LHCN-M2 (cell line): Measurements from ENCODE around the gene FAM118B. TPM values are rescaled to one million over a fixed set of nuclear protein-coding genes. Genes with fewer than 3 reads are reported as not detected.
"Not testable (repeated sequence)": the region's sequence is repeated elsewhere in the genome, so short reads cannot be mapped to it uniquely, and the experiment has no call there.

Experiments used
- DNase-seq: peaks from one replicate; pipeline ENCODE4 v3.0.0-alpha.2; 2012; ENCODE audit warnings: low read depth
- total RNA-seq: library from RNA; depleted of rRNA; stranded (reverse); fragments of >200 nt; gene quantifications from 2 replicates; pipeline ENCODE4 v1.2.3, GENCODE V29; 2014

FAM118B gene
- total RNA-seq, 1 experiment from 2014 or later: 35.2 TPM

DNA sequence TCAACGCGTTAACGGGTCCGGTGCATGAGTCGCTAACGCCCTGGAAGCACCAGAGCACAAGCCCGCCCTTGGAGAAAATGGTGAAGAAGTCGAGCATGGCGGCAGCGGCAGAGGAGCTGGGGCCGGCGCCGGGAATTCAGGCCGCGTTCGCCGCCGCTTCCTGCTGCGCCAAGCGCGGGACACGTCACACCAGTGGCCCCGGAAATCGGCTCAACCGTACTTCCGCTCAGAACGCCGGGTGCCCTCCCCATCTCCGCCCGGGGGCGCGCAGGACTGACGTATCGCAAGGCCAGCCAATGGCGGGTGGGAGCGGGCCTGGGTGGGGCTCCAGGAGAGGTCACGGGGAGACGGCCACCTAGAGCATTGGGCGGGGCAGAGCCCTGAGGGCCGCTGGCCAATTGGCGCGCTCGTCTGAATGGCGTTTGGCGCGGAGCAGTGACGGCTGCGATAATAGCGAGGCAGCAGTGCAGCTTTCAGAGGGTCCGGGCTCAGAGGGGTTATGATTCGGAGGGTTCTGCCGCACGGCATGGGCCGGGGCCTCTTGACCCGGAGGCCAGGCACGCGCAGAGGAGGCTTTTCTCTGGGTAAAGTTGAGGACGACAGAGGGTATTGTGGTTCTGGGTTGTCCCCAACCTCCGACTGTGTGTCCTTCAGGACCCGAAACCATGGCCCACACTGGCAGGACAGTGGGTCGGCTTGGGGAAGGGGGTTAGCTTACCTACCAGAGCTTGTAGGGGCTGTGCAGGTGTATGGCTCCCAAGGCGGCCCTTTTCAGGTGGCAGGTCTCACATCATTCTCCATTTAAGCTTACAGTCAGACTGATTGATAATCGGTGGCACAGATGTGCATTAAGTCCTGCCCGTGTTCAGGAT, 57.4 kb downstream of the FAM118B start, which contains the start of the genes FOXRED1 and SRPRA:
TSS of gene FOXRED1 (plus strand) at position 447 of the 872 bp plus-strand sequence. CDS start at position 500, 53 bp downstream.
TSS of gene SRPRA (minus strand) at position 188 of the 872 bp plus-strand sequence. CDS start at position 97, 91 bp downstream.
- DNase-seq: peak; percentile 98

GRCh38 chr11:126277322-126277721, 65.7 kb downstream of the FAM118B start:
- DNase-seq: no peak

DNA sequence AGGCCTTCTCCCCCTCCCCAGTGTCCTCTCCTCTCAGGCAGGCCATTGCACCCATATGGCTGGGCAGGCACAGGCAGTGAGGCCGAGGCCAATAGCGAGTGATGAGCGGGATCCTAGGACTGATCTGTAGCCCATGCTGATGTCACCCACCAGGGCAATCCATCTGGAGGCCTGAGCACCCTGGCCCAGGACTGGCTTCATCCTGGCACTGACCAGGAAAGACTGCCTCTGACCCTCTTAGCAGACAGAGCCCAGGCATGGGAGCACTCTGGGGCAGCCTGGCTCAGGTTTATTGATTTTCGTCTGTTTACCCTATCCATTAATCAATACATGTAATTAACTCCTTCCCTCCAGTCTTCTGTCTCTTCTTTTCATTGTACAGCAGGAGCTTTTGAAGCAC, 66.2 kb downstream of the FAM118B start:
- no peak for DNase-seq

- DNase-seq: no peak
Measured at GRCh38 chr11:126279191-126279590, 67.6 kb downstream of the FAM118B start.

DNA sequence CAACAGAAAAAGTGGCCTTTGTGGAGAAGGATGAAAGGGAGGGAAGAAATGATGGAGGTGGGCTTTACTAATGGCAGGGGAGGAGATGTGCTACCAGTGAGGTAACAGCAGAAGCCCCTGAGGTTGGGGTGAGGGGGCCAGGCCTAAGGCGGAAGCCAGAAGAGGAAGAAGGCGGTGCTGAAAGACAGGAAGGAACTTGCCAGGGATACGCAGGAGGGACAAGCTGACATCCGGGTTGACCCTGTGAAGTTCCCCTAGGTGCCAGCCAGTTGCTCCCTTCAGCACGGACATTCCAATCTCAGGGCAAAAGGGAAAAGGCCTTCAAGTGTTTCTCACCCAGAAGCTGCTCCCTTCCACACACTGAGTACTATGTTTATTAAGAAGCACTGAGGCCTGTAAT, 69.0 kb downstream of the FAM118B start:
- DNase-seq: no peak

DNA sequence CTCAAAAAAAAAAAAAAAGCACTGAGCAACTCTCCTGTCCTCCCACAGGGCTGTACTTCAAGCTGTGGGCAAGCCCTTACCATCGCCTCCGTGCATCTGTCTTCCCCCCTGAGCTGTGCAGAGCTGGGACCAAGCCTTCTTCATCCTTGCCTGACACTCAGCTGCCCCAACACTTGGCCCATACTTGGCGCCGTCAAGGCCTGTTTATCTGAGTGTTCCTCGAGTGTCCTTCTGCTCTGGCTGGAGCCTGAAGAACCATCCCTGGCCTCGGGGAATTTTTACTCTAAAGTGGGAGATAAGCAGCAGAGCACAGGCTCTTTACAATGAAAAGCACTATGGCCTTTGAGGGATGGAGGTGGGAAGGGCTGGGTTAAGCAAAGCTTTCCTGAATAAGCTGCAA, 69.7 kb downstream of the FAM118B start:
- DNase-seq: no peak

DNA sequence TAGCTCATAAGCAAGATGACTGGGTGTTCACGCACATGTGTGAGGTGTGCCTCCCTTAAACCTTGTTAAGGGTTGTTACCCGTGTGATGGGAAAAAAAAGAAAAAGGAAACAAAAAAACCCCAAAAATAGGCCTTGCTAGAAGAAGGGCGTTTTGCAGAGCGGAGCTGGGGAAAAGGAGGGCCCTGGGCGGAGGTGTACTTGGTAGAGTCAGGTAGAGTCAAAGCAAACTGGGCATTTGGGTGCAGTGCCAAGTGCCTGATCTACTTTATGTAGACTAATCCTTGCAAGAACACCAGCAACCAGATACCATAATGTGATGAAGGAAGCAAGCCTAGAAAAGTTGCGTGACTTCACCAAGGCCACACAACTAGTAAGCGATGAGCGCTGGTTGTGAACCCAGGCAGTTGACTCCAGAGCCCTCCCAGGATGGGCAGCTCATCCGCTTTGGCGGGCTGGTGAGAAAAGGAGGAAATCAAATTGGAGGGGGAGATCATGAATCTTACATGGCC, 70.1 kb downstream of the FAM118B start:
- no peak for DNase-seq

DNA sequence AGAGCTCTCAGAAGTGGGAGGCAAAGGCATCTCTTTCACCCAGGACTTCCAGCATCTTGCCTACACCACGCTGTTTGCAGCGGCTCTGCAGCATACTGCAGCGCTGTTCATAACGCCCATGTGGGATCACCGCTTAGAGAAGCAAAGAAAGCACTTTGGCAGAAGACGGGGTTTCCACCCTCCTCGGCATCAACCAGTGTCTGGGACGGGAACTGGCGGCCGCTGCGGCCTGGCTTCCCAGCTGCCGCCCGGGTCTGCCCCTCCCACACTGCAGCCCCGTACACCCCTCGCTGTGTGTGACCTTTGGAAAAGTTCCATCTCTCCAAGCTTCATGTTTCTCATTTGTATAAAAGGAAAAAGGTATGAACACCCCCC, 70.8 kb downstream of the FAM118B start:
- peak; percentile 43 for DNase-seq

DNA sequence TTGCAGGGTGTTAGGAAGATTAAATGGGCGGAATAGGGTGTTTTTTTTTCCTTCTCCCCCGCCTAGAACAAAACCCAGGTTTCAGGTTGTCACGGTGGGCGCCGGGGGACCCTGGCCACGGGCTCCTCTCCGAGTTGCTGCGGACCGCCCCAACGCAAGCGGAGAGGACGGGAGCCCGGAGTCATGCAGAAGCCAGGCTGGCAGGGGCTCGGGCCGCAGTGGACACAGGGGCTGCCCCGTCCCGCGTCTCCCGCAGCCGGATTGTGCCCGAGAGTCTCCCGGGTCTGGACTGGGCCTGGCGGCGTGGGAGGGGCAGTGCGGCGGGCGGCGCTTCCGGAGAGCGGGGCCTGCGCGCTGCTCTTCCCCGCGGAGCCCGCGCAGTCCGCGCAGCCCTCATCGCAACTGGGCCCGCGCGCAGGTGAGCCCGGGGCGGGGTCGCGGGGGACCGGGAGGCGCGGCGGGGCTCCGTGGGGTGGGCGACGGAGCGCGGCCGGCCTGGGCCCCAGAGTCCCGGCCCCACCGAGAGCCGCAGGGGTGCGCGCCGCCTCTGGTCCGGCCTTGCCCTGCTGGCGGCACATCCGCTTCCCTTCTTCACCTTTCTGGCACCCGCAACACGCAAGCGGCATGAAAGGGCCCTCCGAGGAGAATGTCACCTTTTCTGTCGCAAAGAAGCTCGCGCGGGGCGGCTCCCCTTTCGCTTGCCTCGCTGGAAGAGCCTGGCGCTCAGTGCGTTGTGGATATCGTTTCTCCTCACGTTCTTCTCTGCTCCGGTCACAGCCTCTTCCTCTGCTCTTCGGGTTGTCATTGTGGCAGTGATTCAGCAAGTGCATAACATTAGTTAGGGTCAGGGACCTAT, 71.4 kb downstream of the FAM118B start, which contains the start of gene TIRAP:
TSS of gene TIRAP (plus strand) at position 358 of the 856 bp plus-strand sequence. CDS start 7,802 bp downstream, outside the sequence.
- peak; percentile 42 for DNase-seq

GRCh38 chr11:126284829-126285228, 73.2 kb downstream of the FAM118B start:
- peak; percentile 98 for DNase-seq

DNA sequence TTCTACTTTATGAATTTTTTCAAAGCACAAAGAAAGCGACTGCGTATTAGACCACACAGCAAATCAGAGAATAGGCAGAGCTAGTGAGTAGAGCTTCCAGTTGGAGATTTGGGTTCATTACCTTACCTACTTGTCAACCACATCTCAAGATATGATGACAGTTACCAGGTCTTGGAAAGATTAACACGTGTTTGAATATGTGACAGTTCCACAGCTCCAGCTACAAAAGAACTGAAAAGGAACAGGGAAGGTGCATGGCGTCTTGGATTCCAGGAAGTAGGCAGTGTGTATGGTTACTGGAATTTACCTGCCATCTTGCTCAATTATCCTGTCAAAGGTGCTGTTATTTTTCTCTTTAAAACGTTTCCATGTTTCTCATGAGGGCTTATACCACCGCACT, 76.7 kb downstream of the FAM118B start:
- DNase-seq: no peak

- DNase-seq: no peak
Measured at GRCh38 chr11:126290887-126291286, 79.3 kb downstream of the FAM118B start.

GRCh38 chr11:126293726-126294125, 82.1 kb downstream of the FAM118B start:
- DNase-seq: no peak

GRCh38 chr11:126297004-126297403, 85.4 kb downstream of the FAM118B start:
- DNase-seq: no peak

GRCh38 chr11:126303623-126304456, 92.3 kb downstream of the FAM118B start, which contains the start of gene DCPS:
Gene DCPS (plus strand): TSS chr11:126304060. CDS start chr11:126304081, 21 bp downstream.
- peak; percentile 85 for DNase-seq

- no peak for DNase-seq
Measured at GRCh38 chr11:126304457-126305075, 93.0 kb downstream of the FAM118B start.

DNA sequence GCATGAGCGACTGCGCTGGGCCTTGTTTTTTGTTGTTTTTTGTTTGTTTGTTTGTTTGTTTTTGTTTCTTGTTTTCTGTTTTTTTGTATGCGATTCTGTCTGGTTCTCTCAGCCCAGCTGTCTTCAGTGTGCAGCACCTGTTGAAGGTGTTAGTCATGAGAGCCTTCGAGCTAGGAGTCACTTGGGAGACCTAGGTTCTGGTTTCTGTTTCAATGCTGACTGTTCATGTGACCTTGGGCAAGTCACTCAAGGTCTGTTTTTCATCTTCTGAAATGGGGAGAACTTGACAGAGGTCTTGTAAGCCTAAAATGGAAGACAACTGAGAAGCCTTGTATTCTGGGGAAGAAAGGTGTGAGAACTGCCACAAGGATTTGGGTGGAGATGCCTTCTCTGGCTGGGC, 94.1 kb downstream of the FAM118B start:
- DNase-seq: no peak

DNA sequence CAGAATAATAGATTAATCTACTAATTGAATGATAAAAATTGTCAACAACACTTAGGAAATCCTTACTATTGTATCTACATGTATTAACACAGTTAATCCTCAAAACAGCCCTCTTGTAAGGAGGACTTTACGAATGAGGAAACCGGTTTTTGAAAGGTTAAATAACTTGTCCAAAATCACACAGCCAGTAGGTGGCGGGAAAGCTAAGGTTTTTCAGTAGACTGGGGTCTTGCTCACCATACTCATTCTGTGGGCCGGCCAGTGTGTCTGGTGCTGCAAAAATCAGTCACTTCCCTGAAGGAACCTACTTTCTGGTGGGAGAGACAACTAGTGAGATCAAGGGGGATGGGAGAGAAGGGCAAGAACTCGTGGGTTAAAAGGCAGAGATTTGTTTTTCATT, 96.1 kb downstream of the FAM118B start:
- DNase-seq: peak; percentile 63

- peak; percentile 89 for DNase-seq
Measured at GRCh38 chr11:126308271-126308671, 96.7 kb downstream of the FAM118B start.

- DNase-seq: not testable (repeated sequence)
Measured at GRCh38 chr11:126308771-126309170, 97.2 kb downstream of the FAM118B start.
